Measurements from ENCODE around the gene SH3BP5.

DNA sequence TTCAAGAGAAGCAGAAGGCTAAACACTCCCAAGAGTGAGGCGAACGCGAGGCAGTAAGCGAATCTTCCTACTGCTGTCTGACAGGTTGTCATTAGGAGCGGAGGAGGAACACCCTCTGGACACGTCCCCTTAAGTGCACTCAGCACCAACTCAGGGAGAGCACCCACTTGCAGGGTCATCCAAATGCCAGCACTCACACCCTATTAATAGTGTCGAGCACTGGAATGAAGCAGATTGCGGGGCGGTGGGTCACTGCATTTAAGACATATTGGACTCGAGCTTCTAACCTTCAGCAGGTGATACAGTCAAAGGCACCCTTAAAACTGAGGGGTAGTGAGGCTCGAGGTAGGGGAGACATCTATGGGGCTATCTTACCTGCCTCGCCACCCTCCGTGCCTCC lies 28.7 kb downstream of the SH3BP5 start:
- TF ChIP-seq, protein P1, sequence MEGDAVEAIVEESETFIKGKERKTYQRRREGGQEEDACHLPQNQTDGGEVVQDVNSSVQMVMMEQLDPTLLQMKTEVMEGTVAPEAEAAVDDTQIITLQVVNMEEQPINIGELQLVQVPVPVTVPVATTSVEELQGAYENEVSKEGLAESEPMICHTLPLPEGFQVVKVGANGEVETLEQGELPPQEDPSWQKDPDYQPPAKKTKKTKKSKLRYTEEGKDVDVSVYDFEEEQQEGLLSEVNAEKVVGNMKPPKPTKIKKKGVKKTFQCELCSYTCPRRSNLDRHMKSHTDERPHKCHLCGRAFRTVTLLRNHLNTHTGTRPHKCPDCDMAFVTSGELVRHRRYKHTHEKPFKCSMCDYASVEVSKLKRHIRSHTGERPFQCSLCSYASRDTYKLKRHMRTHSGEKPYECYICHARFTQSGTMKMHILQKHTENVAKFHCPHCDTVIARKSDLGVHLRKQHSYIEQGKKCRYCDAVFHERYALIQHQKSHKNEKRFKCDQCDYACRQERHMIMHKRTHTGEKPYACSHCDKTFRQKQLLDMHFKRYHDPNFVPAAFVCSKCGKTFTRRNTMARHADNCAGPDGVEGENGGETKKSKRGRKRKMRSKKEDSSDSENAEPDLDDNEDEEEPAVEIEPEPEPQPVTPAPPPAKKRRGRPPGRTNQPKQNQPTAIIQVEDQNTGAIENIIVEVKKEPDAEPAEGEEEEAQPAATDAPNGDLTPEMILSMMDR (conservative IDR thresholded peaks at IDR 0.05 in 1 of 2, IDR thresholded peaks at IDR 0.05 in 1 of 2; ENCODE audit: extremely low read depth in 1 of 2, insufficient read depth in 1 of 2, low read depth in 1 of 2, low read length in 2 of 2) = no peak
- no peak for TF ChIP-seq EZH2 (IDR thresholded peaks at IDR 0.05; ENCODE audit: borderline replicate concordance, low read length)

Measured in mammary epithelial cell (primary cell).